Endodermal cell (in vitro differentiated cells): ENCODE measurements around the gene CCDC69. TPM values are rescaled to one million over a fixed set of nuclear protein-coding genes. Genes with fewer than 3 reads are reported as not detected.
"Not testable (repeated sequence)": the region's sequence is repeated elsewhere in the genome, so short reads cannot be mapped to it uniquely, and the experiment has no call there.

ENCODE experiments used
- DNase-seq: peaks from one replicate; pipeline ENCODE4 v3.0.0-alpha.2; 2017
- H3K27ac ChIP-seq: 2 replicates; pipeline ENCODE4 v1.5.1; 2013; ENCODE audit warnings: mild to moderate bottlenecking, low read depth, low read length, moderate library complexity
- H3K27me3 ChIP-seq: 2 replicates; pipeline ENCODE4 v1.6.1; 2013; ENCODE audit warnings: mild to moderate bottlenecking, low read length, moderate library complexity; ENCODE audit not compliant: insufficient read depth, control insufficient read depth, poor library complexity, severe bottlenecking
- H3K36me3 ChIP-seq: 2 replicates; pipeline ENCODE4 v1.7.0; 2013; ENCODE audit warnings: mild to moderate bottlenecking, low read length, moderate library complexity; ENCODE audit not compliant: control insufficient read depth, insufficient read depth
- H3K4me1 ChIP-seq: one replicate; pipeline ENCODE4 v1.7.0; 2013; ENCODE audit warnings: low read length; ENCODE audit not compliant: control insufficient read depth, insufficient read depth
- H3K4me3 ChIP-seq: 2 replicates; pipeline ENCODE4 v1.5.1; 2013; ENCODE audit warnings: mild to moderate bottlenecking, low read length, moderate library complexity
- H3K9ac ChIP-seq: 2 replicates; pipeline ENCODE4 v1.6.1; 2013; ENCODE audit warnings: mild to moderate bottlenecking, low read length, moderate library complexity; ENCODE audit not compliant: poor library complexity, severe bottlenecking; ENCODE audit errors: extremely low read depth
- H3K9me3 ChIP-seq: 2 replicates; pipeline ENCODE4 v1.6.1; 2013; ENCODE audit warnings: mild to moderate bottlenecking, low read length, moderate library complexity; ENCODE audit not compliant: control insufficient read depth
- H3K27ac Mint-ChIP-seq: 2 replicates; pipeline ENCODE4 v1.8.0; 2020; ENCODE audit warnings: mixed read lengths
- H3K27me3 Mint-ChIP-seq: 2 replicates; pipeline ENCODE4 v1.8.0; 2021; ENCODE audit warnings: mild to moderate bottlenecking, mixed read lengths; ENCODE audit not compliant: insufficient read depth
- H3K36me3 Mint-ChIP-seq: 2 replicates; pipeline ENCODE4 v1.8.0; 2020; ENCODE audit warnings: low read depth, mixed read lengths
- H3K4me1 Mint-ChIP-seq: 2 replicates; pipeline ENCODE4 v1.8.0; 2020; ENCODE audit warnings: mixed read lengths
- H3K4me3 Mint-ChIP-seq: 2 replicates; pipeline ENCODE4 v1.8.0; 2020; ENCODE audit warnings: mild to moderate bottlenecking, moderate library complexity, mixed read lengths
- H3K9me3 Mint-ChIP-seq: 2 replicates; pipeline ENCODE4 v1.8.0; 2020; ENCODE audit warnings: mild to moderate bottlenecking, mixed read lengths
- WGBS, 2 experiments: methylation state at CpG; one replicate each; pipeline versions ENCODE4 v1.1.5 to v1.1.7; 2013; ENCODE audit warnings: missing lambda C conversion rate in 2 of 2, mixed read lengths in 1 of 2; ENCODE audit not compliant: insufficient coverage in 1 of 2, insufficient read length in 1 of 2; 5-methylcytosine and 5-hydroxymethylcytosine counted together
- total RNA-seq, 2 donors: library from RNA; stranded (reverse); fragmentation: NEBNext Ultra II Directional in 1 of 2; extraction: Animal tissue kit (Norgen Biotek cat#: 25700) in 1 of 2; gene quantifications; 2 replicates in 1 of 2; 3 replicates in 1 of 2; pipeline ENCODE4 v1.2.1, GENCODE V29; 2021
- TF ChIP-seq, protein P1 (sequence below): fragments of 200-600 bp; sonication (generic); conservative IDR thresholded peaks from 2 replicates; pipeline ENCODE4 v1.5.0; 2021; ENCODE audit warnings: antibody characterized with exemption, mild to moderate bottlenecking

CCDC69 gene
- total RNA-seq, 2 donors from 2014 or later, result 4.4 to 6.4 TPM

- Histone ChIP-seq H3K27ac (no peak overlapping the region), H3K36me3 (no peaks in the 10 kb centered on the region), H3K27me3 (peaks cover 55% of the 10 kb centered on the region), H3K9ac (no peak overlapping the region), H3K4me1 (no peaks in the 10 kb centered on the region), H3K4me3 (no peak overlapping the region), H3K9me3 (no peaks in the 10 kb centered on the region)
- Mint-ChIP-seq H3K27ac (no peak overlapping the region), H3K36me3 (no peaks in the 10 kb centered on the region), H3K4me3 (no peak overlapping the region), H3K9me3 (no peaks in the 10 kb centered on the region), H3K27me3 (peaks cover 53% of the 10 kb centered on the region), H3K4me1 (peaks cover 7% of the 10 kb centered on the region)
- DNase-seq, result no peak
- 89 to 90% methylated on average over 6 of the region's 6 CpGs for WGBS, 2 experiments
- TF ChIP-seq, protein P1, sequence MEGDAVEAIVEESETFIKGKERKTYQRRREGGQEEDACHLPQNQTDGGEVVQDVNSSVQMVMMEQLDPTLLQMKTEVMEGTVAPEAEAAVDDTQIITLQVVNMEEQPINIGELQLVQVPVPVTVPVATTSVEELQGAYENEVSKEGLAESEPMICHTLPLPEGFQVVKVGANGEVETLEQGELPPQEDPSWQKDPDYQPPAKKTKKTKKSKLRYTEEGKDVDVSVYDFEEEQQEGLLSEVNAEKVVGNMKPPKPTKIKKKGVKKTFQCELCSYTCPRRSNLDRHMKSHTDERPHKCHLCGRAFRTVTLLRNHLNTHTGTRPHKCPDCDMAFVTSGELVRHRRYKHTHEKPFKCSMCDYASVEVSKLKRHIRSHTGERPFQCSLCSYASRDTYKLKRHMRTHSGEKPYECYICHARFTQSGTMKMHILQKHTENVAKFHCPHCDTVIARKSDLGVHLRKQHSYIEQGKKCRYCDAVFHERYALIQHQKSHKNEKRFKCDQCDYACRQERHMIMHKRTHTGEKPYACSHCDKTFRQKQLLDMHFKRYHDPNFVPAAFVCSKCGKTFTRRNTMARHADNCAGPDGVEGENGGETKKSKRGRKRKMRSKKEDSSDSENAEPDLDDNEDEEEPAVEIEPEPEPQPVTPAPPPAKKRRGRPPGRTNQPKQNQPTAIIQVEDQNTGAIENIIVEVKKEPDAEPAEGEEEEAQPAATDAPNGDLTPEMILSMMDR, result no peak
Measured at GRCh38 chr5:151200913-151201595, 22.8 kb downstream of the CCDC69 start.

- TF ChIP-seq, protein P1, result no peak
- Histone ChIP-seq H3K9me3 (no peaks in the 10 kb centered on the region), H3K36me3 (no peaks in the 10 kb centered on the region), H3K9ac (no peak overlapping the region), H3K4me3 (no peak overlapping the region), H3K4me1 (no peaks in the 10 kb centered on the region), H3K27ac (no peak overlapping the region), H3K27me3 (peaks cover 49% of the 10 kb centered on the region)
- no peak overlapping the region for H3K27ac Mint-ChIP-seq
- no peak for DNase-seq
- no peaks in the 10 kb centered on the region for H3K9me3 Mint-ChIP-seq
- WGBS, 2 experiments, result 92 to 100% methylated on average over 3 to 6 of the region's 7 CpGs
- no peaks in the 10 kb centered on the region for H3K36me3 Mint-ChIP-seq
- peaks cover 46% of the 10 kb centered on the region for H3K27me3 Mint-ChIP-seq
- H3K4me1 Mint-ChIP-seq, result peaks cover 7% of the 10 kb centered on the region
- no peak overlapping the region for H3K4me3 Mint-ChIP-seq
Measured at GRCh38 chr5:151199581-151200185, 24.2 kb downstream of the CCDC69 start.

DNA sequence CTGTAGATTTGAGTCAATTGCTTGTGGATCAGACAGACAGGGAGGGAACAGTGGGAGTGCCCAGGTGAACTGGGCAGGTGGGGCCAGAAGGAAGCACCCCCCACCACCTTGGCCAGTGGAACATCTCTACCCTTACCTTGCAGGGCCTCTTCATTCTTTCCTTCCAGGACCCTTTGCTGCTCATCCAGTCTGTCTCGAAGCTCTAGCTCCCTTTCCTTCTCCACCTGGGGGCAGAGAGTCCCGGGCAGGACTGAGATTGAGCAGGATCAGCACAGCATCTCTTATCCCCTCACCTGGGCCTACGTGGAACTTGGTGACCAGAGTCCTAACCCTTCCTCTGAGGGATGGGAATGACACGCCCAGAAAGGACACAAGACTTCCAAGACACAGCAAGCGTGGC lies 25.0 kb downstream of the CCDC69 start:
- Histone ChIP-seq H3K9me3 (no peaks in the 10 kb centered on the region), H3K4me3 (no peak overlapping the region), H3K27me3 (peaks cover 49% of the 10 kb centered on the region), H3K27ac (no peak overlapping the region), H3K36me3 (no peaks in the 10 kb centered on the region), H3K4me1 (no peaks in the 10 kb centered on the region), H3K9ac (no peak overlapping the region)
- H3K4me1 Mint-ChIP-seq, result peaks cover 7% of the 10 kb centered on the region
- H3K9me3 Mint-ChIP-seq, result no peaks in the 10 kb centered on the region
- WGBS, 2 experiments, result 75 to 84% methylated on average over 2 to 5 of the region's 5 CpGs
- no peak overlapping the region for H3K4me3 Mint-ChIP-seq
- peaks cover 46% of the 10 kb centered on the region for H3K27me3 Mint-ChIP-seq
- DNase-seq, result no peak
- TF ChIP-seq, protein P1, result no peak
- no peaks in the 10 kb centered on the region for H3K36me3 Mint-ChIP-seq
- no peak overlapping the region for H3K27ac Mint-ChIP-seq

DNA sequence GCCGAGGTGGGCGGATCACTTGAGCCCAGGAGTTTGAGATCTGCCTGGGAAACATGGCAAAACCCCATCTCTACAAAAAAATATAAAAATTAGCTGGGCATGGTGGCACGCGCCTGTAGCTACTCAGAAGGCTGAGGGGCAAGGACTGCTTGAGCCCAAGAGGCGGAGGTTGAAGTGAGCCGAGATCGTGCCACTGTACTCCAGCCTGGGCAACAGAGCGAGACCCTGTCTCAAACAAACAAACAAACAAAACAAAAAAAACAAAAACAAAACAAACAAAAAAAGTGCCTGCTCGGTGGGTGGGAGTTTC lies 26.6 kb downstream of the CCDC69 start:
- WGBS, 2 experiments, result 67 to 96% methylated on average over 2 to 8 of the region's 9 CpGs
- not testable (repeated sequence) for H3K36me3 Mint-ChIP-seq, H3K4me3 ChIP-seq, H3K4me3 Mint-ChIP-seq, H3K9me3 Mint-ChIP-seq, H3K4me1 Mint-ChIP-seq, H3K36me3 ChIP-seq, H3K27ac ChIP-seq, H3K9me3 ChIP-seq, H3K9ac ChIP-seq, H3K27ac Mint-ChIP-seq, H3K4me1 ChIP-seq, DNase-seq
- H3K27me3 ChIP-seq, result peaks cover 40% of the 10 kb centered on the region
- peaks cover 37% of the 10 kb centered on the region for H3K27me3 Mint-ChIP-seq
